Loucy (cell line): Measurements from ENCODE around the gene LGR4.

Source experiments
- EZH2phosphoT487 ChIP-seq: fragments of 200-600 bp; IDR thresholded peaks from 2 replicates; pipeline ENCODE4 v1.6.1; 2018; ENCODE audit warnings: antibody characterized with exemption, mild to moderate bottlenecking, moderate library complexity, borderline replicate concordance
- TF ChIP-seq, protein P1 (sequence below): fragments of 200-600 bp; sonication (generic); conservative IDR thresholded peaks from 2 replicates; pipeline ENCODE4 v1.5.1; 2014; ENCODE audit warnings: mild to moderate bottlenecking, antibody characterized with exemption, low read length

DNA sequence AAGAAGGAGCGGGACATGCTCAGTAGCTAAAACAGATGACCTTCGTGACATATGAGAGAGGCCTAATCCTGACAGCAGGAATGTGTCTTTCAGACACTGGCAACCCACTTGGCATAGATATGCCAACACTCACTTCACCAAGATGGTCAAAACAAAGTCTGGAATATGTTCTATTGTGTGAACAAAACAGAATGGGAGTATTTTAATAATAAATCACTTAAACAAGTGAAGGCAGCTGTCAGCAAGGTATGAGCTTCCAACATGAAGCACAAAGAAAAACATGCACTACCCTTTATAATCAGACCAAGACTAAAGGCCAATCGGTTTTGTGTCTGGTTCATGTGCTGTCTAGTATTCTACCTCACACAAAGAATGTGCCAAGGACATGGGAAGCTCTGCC lies 132.6 kb downstream of the LGR4 start:
- TF ChIP-seq, protein P1, sequence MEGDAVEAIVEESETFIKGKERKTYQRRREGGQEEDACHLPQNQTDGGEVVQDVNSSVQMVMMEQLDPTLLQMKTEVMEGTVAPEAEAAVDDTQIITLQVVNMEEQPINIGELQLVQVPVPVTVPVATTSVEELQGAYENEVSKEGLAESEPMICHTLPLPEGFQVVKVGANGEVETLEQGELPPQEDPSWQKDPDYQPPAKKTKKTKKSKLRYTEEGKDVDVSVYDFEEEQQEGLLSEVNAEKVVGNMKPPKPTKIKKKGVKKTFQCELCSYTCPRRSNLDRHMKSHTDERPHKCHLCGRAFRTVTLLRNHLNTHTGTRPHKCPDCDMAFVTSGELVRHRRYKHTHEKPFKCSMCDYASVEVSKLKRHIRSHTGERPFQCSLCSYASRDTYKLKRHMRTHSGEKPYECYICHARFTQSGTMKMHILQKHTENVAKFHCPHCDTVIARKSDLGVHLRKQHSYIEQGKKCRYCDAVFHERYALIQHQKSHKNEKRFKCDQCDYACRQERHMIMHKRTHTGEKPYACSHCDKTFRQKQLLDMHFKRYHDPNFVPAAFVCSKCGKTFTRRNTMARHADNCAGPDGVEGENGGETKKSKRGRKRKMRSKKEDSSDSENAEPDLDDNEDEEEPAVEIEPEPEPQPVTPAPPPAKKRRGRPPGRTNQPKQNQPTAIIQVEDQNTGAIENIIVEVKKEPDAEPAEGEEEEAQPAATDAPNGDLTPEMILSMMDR, result no peak
- TF ChIP-seq EZH2phosphoT487, result no peak
